NOMO-1 treated with dmso at 0.1 percent for 144 hours (cell line): ENCODE data around the gene SRGAP2B.
"Not testable (repeated sequence)": the region's sequence is repeated elsewhere in the genome, so short reads cannot be mapped to it uniquely, and the experiment has no call there.

Experiments
- DNase-seq: peaks from one replicate; lab custom pipeline; 2025; ENCODE audit not compliant: unreplicated experiment; lab: John Stamatoyannopoulos, UW

SRGAP2B gene

GRCh38 chr1:145047553-145047952 lies 47.6 kb downstream of the SRGAP2B start:
- not testable (repeated sequence) for DNase-seq

DNA sequence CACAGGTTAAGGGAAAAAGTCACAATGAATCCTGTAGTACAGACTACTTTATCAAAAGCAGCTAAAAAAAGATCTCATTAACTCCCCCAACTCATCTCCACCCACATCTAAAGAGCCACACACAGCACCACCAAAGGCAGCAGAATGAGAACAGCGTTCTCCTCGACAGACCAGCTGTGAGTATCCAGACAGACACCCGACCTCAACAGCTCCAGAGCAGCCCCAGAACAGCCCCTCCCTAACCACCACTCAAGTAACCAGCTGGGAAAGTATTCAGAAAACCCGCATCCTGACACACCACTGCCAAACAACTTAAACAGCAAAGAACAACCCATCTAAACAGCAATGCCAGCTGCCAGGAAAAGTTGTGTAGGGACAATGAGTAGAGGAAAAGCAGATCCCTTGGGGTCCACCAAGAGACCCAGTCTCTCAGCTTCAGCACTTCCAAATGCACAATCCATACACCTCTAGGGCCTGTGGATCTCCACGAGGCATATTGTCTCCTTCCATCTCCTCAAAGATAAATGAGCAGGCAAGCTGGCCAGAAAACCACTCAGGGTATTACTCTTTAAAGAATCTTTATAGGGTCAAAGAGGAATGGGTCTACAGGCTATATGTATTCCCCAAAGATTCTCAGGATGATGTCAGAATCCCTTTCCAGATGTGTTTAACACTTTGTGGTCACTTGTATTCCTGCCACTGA lies 49.4 kb downstream of the SRGAP2B start:
- DNase-seq = not testable (repeated sequence)

GRCh38 chr1:145041519-145041918 lies 53.6 kb downstream of the SRGAP2B start:
- DNase-seq = not testable (repeated sequence)

DNA sequence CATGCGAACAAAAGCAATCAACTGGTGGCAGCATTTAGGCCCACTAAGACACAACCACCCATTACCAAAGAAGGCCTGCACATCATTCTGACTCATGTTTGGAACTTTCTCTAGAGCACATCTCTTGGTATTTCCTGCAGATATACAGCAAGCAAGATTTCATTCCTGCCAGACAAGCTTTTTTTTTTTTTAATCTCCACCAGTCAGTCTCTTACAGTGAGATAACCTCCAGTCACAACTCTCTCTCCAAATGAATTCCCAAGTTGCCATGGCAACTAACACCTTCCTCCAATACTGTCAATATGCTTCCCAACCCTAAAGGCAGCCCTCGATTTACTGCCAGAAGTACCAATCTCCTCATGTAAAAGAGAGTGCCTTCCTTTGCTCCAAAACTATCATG lies 59.1 kb downstream of the SRGAP2B start:
- not testable (repeated sequence) for DNase-seq

GRCh38 chr1:145033523-145033922 lies 61.6 kb downstream of the SRGAP2B start:
- not testable (repeated sequence) for DNase-seq

- DNase-seq = not testable (repeated sequence)
Measured at GRCh38 chr1:145027251-145027650, 67.9 kb downstream of the SRGAP2B start.

- DNase-seq = not testable (repeated sequence)
Measured at GRCh38 chr1:145025286-145025685, 69.8 kb downstream of the SRGAP2B start.

GRCh38 chr1:145022259-145022658 lies 72.9 kb downstream of the SRGAP2B start:
- DNase-seq = not testable (repeated sequence)

DNA sequence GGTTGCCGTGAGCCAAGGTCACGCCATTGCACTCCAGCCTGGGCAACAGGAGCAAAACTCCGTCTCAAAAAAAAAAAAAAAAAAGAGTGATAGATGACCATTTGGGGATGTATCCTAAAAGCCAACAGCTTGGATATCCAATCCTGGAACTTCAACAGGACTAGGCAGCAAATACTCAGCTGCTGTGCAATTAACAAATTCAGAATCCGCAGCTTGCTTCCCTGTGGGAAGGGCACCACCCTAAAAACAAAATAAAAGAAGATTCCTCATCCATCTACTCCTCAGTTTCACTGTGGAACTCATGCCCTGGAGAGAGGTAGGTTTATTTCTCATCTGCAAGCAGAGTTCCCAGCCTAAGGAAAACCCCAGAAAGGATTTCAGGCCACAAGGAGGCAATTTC lies 73.4 kb downstream of the SRGAP2B start:
- DNase-seq = not testable (repeated sequence)

DNA sequence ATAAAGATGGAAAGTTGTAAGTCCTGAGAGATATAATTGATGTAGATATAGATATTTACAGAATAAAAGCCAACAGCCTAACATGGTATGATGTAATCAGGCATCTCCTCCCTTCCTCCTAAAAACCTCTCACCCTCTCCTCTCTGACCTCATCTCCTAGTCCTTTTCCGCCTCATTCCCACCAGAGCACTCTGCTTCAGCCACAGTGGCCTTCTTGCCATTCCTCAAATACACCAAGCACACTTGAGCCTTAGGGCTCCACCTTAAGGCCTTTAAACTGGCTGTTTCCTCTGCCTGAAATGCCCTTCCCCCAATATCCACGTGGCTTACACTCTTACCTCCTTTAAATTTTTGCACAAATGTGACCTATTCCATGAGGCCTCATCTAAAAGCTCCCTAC lies 75.4 kb downstream of the SRGAP2B start:
- DNase-seq = not testable (repeated sequence)

DNA sequence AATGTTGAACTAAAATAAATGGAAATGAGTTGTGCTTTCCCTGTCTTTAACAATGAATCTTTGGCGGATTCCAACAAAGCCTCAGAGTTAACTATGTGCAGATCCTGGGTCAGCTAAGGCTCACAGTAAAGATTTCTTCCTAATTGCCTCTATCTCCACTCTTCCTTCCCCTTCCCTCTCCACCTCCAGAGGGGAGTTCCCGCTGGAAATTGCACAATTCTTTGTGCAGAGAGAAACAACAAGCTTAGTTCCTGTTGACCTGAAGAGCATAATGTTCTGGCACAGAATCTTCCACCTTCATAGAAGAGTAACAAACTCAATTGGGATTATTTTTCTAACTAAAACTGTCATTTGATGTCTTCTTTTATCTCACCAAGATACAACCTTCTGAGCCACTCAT lies 77.4 kb downstream of the SRGAP2B start:
- DNase-seq = not testable (repeated sequence)

GRCh38 chr1:145016492-145016862 lies 78.7 kb downstream of the SRGAP2B start:
- DNase-seq = not testable (repeated sequence)

DNA sequence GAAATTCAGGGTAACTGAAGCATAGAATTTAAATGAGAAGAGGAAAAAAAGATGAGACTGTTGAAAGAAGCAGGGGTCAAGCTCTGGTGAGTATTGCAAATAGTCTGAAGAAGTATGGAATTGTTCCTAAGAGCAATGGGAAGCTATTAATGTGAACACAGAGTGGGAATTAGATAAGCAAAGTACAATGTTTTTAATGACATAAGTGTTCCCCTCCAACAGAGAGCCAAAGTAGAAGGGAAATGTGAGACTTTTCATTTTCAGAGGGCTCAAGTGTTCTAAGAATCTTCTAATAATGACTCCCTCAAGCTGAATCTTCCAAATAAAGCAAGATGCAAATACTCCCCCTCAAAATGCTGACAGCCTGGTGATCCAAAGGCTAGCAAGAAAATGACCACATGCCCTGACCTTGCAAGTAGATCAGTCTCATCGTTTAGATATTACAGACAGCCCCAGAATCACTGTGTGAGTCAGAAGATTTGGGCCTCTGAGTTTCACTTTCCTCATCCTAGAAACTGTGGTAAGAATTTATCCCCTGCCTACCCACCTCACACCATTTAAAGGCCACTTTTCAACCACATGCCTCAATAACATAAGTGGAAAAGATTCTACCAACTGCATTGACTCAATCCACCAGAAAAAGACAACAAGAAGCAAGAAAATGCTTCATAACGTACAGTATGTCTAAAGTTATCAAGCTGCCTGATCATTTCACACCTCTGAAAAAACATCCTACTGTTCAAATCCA lies 79.2 kb downstream of the SRGAP2B start:
- not testable (repeated sequence) for DNase-seq

- not testable (repeated sequence) for DNase-seq
Measured at GRCh38 chr1:145013353-145013752, 81.8 kb downstream of the SRGAP2B start.

DNA sequence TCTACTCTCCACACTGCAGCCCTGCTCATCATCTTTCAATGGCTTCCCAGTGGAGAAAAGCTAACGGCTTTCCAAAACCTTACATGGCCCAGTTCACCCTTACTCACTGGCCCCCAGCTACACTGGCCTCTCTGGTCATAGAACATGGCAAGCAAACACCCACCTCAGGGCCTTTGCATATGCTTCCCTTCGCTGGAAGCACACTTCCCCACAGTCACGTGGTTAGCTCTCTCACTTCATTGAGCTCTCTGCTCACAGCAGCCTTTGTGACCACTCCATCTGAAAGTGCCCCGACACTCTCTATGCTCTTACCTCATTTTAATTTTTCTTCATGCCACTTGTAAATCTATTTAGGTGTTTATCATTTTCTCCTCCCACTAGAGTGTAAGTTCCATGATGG lies 83.3 kb downstream of the SRGAP2B start:
- not testable (repeated sequence) for DNase-seq

DNA sequence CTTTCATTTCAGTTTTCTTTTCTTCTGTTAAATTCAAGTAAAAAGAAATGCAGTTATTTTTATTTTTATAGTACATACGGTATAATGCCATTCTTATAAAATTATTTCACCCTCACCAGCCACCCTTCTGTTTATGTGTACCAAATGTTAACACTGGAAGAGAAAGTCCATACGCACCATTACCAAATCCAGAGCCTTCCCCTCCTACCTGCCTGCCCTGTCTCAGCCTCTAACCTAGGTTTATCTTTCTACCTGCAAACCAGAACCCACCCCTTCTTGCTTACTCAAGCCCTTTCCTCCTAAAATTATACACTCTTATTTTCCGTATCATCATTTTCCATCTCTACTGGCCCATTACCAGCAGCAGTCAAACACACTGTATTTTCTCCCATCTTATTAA lies 84.5 kb downstream of the SRGAP2B start:
- DNase-seq = not testable (repeated sequence)

DNA sequence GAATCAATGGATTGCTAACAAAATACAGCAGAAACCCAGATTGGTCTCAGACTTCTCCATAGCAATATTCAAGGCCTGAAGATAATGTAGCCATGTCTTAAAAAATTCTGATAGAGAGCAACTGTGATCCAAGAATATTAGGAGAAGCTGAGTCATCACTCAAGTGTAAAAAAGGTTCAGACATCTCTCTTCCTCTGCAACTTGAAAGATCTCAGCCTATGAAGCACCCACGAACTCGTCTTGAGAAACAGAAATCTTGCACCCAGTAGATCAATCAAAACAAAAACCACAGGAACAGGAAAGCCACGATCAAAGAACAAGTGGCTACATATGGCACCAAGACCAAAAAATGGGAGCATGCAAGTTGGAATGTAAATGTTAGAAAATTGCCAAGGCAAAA lies 85.2 kb downstream of the SRGAP2B start:
- not testable (repeated sequence) for DNase-seq

GRCh38 chr1:145008388-145008787 lies 86.7 kb downstream of the SRGAP2B start:
- DNase-seq = not testable (repeated sequence)

DNA sequence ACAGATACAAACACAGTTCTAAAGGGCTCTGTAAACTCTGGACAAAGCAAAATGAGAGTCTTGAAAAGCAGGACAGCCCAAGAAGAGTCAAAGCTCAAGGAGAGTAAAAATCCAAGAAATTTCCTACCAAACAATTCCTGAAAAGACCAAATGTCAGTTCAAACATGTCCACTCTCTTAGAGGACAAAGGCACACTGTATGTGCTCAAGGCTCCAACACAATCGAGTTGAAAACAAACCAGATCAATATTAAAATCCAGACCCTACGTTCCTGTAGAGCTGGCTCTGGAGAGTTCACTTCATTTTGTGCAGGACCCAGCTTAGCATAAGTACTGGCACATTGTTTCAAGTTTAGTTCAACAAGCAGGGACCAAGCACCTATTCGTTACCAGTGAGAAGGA lies 90.0 kb downstream of the SRGAP2B start:
- not testable (repeated sequence) for DNase-seq

- DNase-seq = not testable (repeated sequence)
Measured at GRCh38 chr1:145001381-145001780, 93.7 kb downstream of the SRGAP2B start.

GRCh38 chr1:145000743-145001326 lies 94.3 kb downstream of the SRGAP2B start:
- not testable (repeated sequence) for DNase-seq
